Measurements from ENCODE around the gene OR6B2.

GRCh38 chr2:240037358-240037757 lies 7.1 kb upstream of the OR6B2 start:
- TF ChIP-seq GATA1 (IDR thresholded peaks at IDR 0.05; ENCODE audit: low read depth, low read length) (no peak), POLR2A (IDR thresholded peaks at IDR 0.05; ENCODE audit: low read length) (no peak)
